GM06990 (cell line): ENCODE measurements around the gene ATF7IP2.

Experiments used
- DNase-seq: peaks from one replicate; pipeline ENCODE4 v3.0.0-alpha.2; 2011; ENCODE audit not compliant: insufficient read length; ENCODE audit errors: extremely low read depth
- H3K27me3 ChIP-seq: replicated peaks from 2 replicates; pipeline ENCODE4 v1.6.0; 2011; ENCODE audit warnings: low read length; ENCODE audit not compliant: control insufficient read depth, insufficient read depth
- H3K36me3 ChIP-seq: 2 replicates; pipeline ENCODE4 v1.5.1; 2011; ENCODE audit warnings: low read length; ENCODE audit not compliant: control insufficient read depth, insufficient read depth
- H3K4me3 ChIP-seq: replicated peaks from 2 replicates; pipeline ENCODE4 v1.5.1; 2011; ENCODE audit warnings: low read depth, mild to moderate bottlenecking, control low read depth, low read length
- TF ChIP-seq, protein P1 (sequence below): IDR thresholded peaks from 2 replicates; pipeline ENCODE4 v1.5.1; 2011; ENCODE audit warnings: low read length, control low read depth, mild to moderate bottlenecking, inconsistent platforms; ENCODE audit not compliant: insufficient read depth, poor library complexity, severe bottlenecking

Gene ATF7IP2

GRCh38 chr16:10485159-10485558 lies 99.3 kb downstream of the ATF7IP2 start:
- TF ChIP-seq, protein P1, sequence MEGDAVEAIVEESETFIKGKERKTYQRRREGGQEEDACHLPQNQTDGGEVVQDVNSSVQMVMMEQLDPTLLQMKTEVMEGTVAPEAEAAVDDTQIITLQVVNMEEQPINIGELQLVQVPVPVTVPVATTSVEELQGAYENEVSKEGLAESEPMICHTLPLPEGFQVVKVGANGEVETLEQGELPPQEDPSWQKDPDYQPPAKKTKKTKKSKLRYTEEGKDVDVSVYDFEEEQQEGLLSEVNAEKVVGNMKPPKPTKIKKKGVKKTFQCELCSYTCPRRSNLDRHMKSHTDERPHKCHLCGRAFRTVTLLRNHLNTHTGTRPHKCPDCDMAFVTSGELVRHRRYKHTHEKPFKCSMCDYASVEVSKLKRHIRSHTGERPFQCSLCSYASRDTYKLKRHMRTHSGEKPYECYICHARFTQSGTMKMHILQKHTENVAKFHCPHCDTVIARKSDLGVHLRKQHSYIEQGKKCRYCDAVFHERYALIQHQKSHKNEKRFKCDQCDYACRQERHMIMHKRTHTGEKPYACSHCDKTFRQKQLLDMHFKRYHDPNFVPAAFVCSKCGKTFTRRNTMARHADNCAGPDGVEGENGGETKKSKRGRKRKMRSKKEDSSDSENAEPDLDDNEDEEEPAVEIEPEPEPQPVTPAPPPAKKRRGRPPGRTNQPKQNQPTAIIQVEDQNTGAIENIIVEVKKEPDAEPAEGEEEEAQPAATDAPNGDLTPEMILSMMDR: no peak
- Histone ChIP-seq H3K36me3 (no peaks in the 10 kb centered on the region; the same call in 1 of the 2 replicates), H3K4me3 (no peak overlapping the region), H3K27me3 (no peaks in the 10 kb centered on the region)
- no peak for DNase-seq

- Histone ChIP-seq H3K27me3 (no peaks in the 10 kb centered on the region), H3K4me3 (no peak overlapping the region), H3K36me3 (no peaks in the 10 kb centered on the region; the same call in 1 of the 2 replicates)
- TF ChIP-seq, protein P1: no peak
- DNase-seq: no peak
Observed at GRCh38 chr16:10485698-10486382, 100.0 kb downstream of the ATF7IP2 start.

DNA sequence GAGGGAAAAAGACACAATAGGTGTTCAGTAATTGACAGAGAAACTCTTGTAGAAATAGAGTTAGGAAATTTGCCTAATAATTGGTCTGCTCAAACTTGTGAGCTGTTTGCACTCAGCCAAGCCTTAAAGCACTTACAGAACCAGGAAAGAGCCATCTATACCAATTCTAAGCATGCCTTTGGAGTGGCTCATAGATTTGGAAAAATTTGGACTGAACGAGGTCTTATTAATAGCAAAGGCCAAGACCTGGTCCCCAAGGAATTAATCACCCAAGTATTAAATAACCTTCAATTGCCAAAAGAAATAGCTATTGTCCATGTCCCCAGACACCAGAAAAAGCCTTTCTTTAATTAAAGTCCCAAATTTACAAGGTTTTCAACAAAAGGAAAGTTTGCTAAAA lies 104.3 kb downstream of the ATF7IP2 start:
- DNase-seq: no peak
- no peak overlapping the region for H3K4me3 ChIP-seq
- H3K36me3 ChIP-seq: no peaks in the 10 kb centered on the region
- no peaks in the 10 kb centered on the region for H3K27me3 ChIP-seq
- TF ChIP-seq, protein P1: no peak

GRCh38 chr16:10493276-10493675 lies 107.4 kb downstream of the ATF7IP2 start:
- no peaks in the 10 kb centered on the region for H3K27me3 ChIP-seq
- no peak overlapping the region for H3K4me3 ChIP-seq
- DNase-seq: no peak
- H3K36me3 ChIP-seq: no peaks in the 10 kb centered on the region
- TF ChIP-seq, protein P1: no peak

- no peak for DNase-seq
- no peak overlapping the region for H3K4me3 ChIP-seq
- H3K36me3 ChIP-seq: no peaks in the 10 kb centered on the region
- H3K27me3 ChIP-seq: no peaks in the 10 kb centered on the region
- TF ChIP-seq, protein P1: no peak
Observed at GRCh38 chr16:10494343-10495030, 108.6 kb downstream of the ATF7IP2 start.
